GM12892 (cell line): ENCODE data around the gene MRPS11.

Experiments
- POLR2A ChIP-seq: IDR thresholded peaks from 2 replicates; pipeline ENCODE4 v1.6.1; 2011; ENCODE audit warnings: low read depth, low read length, control low read depth
- POLR2AphosphoS5 ChIP-seq: IDR thresholded peaks from 2 replicates; pipeline ENCODE4 v1.6.1; 2011; ENCODE audit warnings: low read depth, low read length, control low read depth
- TAF1 ChIP-seq: IDR thresholded peaks from 2 replicates; pipeline ENCODE4 v1.6.1; 2011; ENCODE audit warnings: low read depth, mild to moderate bottlenecking, control low read depth, low read length, borderline replicate concordance

DNA sequence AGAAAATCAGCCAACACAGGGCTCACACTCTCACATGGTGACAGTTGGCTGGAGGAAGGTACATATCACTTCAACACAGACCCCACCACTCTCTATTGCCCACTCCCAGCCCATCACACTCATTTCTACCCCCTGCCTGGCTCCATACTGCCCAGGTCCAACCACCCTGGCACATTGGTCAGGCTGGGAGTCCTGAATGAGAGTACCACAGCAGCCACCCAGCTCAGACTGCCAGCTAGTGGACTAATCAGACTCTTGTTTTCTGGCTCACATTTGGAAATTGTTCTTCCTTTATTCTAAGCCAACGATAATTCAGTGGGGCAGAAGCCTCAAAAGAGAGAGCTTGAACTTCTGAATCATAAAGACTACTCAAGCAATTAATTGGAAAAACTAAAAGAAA lies 20.3 kb upstream of the MRPS11 start:
- TF ChIP-seq POLR2A (no peak), POLR2AphosphoS5 (no peak), TAF1 (no peak)
